ENCODE measurements around the gene SLC35F3.

Gene SLC35F3

DNA sequence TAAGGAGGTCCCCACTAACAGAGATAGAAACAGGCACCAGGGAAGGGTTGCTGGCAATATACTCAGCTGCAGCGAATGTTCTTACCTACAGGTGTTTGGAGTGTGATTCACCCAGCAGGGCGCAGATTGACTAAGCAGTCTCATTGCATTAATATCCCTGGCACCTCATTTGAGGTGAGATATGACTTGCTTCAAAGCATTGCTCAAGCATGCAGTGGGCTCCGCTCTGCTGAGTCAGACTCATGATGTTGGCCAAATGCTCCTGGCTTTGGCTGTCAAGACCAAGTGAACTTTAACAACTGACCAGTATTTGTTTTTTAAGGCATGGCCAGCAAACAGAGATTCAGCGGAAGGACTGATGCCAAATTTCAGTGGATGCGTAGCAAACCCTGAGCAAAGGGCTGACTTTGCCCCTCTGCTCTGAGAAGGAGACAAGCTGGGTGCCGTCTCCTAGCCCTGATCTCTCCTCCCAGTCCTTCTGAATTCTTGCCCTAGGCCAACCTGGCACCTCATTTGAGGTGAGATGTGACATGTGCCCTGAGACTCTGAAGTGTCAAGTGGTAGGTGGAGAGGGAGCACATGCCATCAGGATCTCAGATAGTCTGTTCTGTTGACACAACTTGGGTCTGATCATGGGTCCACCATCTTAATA lies 281.7 kb downstream of the SLC35F3 start:
- H3K4me3 ChIP-seq (ENCODE audit: low read depth in 1 of 2, low read length in 1 of 2): no peak overlapping the region
- H3K36me3 ChIP-seq: no peaks in the 10 kb centered on the region
- H3K27ac ChIP-seq: no peak overlapping the region
- H3K9me3 ChIP-seq: no peaks in the 10 kb centered on the region
- no peaks in the 10 kb centered on the region for H3K27me3 ChIP-seq
- TF ChIP-seq, protein P1, sequence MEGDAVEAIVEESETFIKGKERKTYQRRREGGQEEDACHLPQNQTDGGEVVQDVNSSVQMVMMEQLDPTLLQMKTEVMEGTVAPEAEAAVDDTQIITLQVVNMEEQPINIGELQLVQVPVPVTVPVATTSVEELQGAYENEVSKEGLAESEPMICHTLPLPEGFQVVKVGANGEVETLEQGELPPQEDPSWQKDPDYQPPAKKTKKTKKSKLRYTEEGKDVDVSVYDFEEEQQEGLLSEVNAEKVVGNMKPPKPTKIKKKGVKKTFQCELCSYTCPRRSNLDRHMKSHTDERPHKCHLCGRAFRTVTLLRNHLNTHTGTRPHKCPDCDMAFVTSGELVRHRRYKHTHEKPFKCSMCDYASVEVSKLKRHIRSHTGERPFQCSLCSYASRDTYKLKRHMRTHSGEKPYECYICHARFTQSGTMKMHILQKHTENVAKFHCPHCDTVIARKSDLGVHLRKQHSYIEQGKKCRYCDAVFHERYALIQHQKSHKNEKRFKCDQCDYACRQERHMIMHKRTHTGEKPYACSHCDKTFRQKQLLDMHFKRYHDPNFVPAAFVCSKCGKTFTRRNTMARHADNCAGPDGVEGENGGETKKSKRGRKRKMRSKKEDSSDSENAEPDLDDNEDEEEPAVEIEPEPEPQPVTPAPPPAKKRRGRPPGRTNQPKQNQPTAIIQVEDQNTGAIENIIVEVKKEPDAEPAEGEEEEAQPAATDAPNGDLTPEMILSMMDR (IDR thresholded peaks at IDR 0.05): no peak
- no peaks in the 10 kb centered on the region for H3K4me1 ChIP-seq (ENCODE audit: control insufficient read depth in 1 of 2, insufficient read depth in 1 of 2, low read depth in 1 of 2, low read length in 1 of 2)

- H3K27me3 ChIP-seq: no peaks in the 10 kb centered on the region
- no peaks in the 10 kb centered on the region for H3K4me1 ChIP-seq (ENCODE audit: control insufficient read depth in 1 of 2, insufficient read depth in 1 of 2, low read depth in 1 of 2, low read length in 1 of 2)
- H3K9me3 ChIP-seq: no peaks in the 10 kb centered on the region
- no peaks in the 10 kb centered on the region for H3K36me3 ChIP-seq
- TF ChIP-seq, protein P1 (IDR thresholded peaks at IDR 0.05): no peak
- H3K4me3 ChIP-seq (ENCODE audit: low read depth in 1 of 2, low read length in 1 of 2): no peak overlapping the region
- no peak overlapping the region for H3K27ac ChIP-seq
These were observed 283.9 kb downstream of the SLC35F3 start for GRCh38 chr1:234188454-234188792.

- Histone ChIP-seq H3K27me3 (no peaks in the 10 kb centered on the region), H3K27ac (no peak overlapping the region), H3K4me3 (ENCODE audit: low read depth in 1 of 2, low read length in 1 of 2) (no peak overlapping the region), H3K4me1 (ENCODE audit: control insufficient read depth in 1 of 2, insufficient read depth in 1 of 2, low read depth in 1 of 2, low read length in 1 of 2) (no peaks in the 10 kb centered on the region), H3K36me3 (no peaks in the 10 kb centered on the region), H3K9me3 (no peaks in the 10 kb centered on the region)
- TF ChIP-seq, protein P1 (IDR thresholded peaks at IDR 0.05): no peak
These were observed 293.4 kb downstream of the SLC35F3 start for GRCh38 chr1:234197839-234198238.

GRCh38 chr1:234199476-234200127 lies 295.1 kb downstream of the SLC35F3 start:
- Histone ChIP-seq H3K27me3 (no peaks in the 10 kb centered on the region), H3K4me1 (ENCODE audit: control insufficient read depth in 1 of 2, insufficient read depth in 1 of 2, low read depth in 1 of 2, low read length in 1 of 2) (no peaks in the 10 kb centered on the region), H3K27ac (no peak overlapping the region), H3K9me3 (no peaks in the 10 kb centered on the region), H3K4me3 (ENCODE audit: low read depth in 1 of 2, low read length in 1 of 2) (no peak overlapping the region), H3K36me3 (no peaks in the 10 kb centered on the region)
- TF ChIP-seq, protein P1 (IDR thresholded peaks at IDR 0.05): no peak

- Histone ChIP-seq H3K4me3 (ENCODE audit: low read depth in 1 of 2, low read length in 1 of 2) (no peak overlapping the region), H3K9me3 (no peaks in the 10 kb centered on the region), H3K27ac (no peak overlapping the region), H3K27me3 (no peaks in the 10 kb centered on the region), H3K4me1 (ENCODE audit: control insufficient read depth in 1 of 2, insufficient read depth in 1 of 2, low read depth in 1 of 2, low read length in 1 of 2) (no peaks in the 10 kb centered on the region), H3K36me3 (no peaks in the 10 kb centered on the region)
- TF ChIP-seq, protein P1 (IDR thresholded peaks at IDR 0.05): no peak
These were observed 296.1 kb downstream of the SLC35F3 start for GRCh38 chr1:234200566-234200965.
